Measurements from ENCODE around the gene RAET1G. TPM values are rescaled to one million over a fixed set of nuclear protein-coding genes. Genes with fewer than 3 reads are reported as not detected.
"Not testable (repeated sequence)": the region's sequence is repeated elsewhere in the genome, so short reads cannot be mapped to it uniquely, and the experiment has no call there.

RAET1G gene
- total RNA-seq, 4 donors from 2014 or later: 1.5 TPM; not detected in 3

DNA sequence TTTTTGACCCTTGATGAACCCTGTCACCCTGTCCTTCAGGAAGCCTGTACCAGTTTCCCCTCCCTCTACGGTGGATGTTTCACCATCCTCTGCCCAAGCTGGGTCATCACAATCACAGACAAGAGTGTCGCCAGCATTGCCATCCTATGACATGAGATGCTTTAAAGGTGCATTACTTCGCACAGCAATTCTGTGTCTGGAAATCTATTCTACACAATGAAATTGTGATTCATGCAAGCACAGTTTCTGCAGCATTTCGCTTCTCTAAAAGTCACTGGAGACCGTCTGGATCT is 16.4 kb upstream of the RAET1G start:
- H3K4me1 ChIP-seq: peaks cover 0 to 32% (median 21%) of the 10 kb centered on the region in 4 donors
- 20 to 34% methylated on average over 5 of the region's 5 CpGs for WGBS, 2 donors
- no peaks in the 10 kb centered on the region for H3K9me3 ChIP-seq
- peak in 1 of 2 donors; percentile 19 for TF ChIP-seq EP300 (IDR thresholded peaks at IDR 0.05)
- TF ChIP-seq POLR2A (IDR thresholded peaks at IDR 0.05): no peak
- no peak for TF ChIP-seq CTCF (IDR thresholded peaks at IDR 0.05)
- no peaks in the 10 kb centered on the region for H3K36me3 ChIP-seq
- DNase-seq (ENCODE audit: low spot score in 2 of 2): no peak
- H3K27me3 ChIP-seq: peaks cover 6 to 91% of the 10 kb centered on the region in 2 donors
- H3K27ac ChIP-seq: no peak overlapping the region
- no peak overlapping the region for H3K4me3 ChIP-seq

DNA sequence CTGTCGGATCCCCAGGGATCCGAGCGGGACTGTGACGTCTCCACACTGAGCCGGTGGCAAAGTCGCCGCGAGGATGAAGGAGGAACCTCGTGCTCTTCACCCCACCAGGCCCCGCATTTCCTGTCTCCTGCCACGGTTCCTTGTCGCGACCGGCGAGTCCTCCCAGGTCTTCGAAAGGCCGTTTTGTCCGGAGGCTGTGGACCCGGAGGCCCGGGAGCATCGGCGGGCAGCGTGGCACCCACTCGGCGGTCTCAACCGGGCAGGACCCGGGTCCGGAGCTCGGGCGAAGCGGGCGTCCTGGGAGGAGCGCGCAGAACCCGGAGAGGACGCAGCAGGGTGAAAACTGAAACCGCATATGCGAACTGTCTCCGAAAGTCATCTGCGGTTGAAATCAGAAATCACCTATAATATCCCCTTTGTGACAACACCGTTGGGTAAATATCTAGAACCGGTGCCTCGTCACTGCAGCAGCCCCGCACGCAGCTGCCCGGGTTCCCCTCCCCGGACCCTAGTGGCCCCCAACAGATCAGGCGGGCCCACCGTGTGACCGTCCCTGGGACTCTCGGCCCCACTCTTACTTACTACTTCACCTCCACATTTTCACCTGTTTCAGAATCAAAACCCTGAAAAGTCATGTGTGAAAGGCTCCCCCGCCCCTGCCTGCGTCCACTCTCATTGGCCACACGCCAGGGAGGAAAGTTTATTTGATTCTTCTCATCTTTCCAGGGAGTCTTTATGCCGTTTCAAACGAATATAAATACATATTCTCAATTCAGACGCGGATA is 15.8 kb upstream of the RAET1G start:
- no peak for DNase-seq (ENCODE audit: low spot score in 2 of 2)

DNA sequence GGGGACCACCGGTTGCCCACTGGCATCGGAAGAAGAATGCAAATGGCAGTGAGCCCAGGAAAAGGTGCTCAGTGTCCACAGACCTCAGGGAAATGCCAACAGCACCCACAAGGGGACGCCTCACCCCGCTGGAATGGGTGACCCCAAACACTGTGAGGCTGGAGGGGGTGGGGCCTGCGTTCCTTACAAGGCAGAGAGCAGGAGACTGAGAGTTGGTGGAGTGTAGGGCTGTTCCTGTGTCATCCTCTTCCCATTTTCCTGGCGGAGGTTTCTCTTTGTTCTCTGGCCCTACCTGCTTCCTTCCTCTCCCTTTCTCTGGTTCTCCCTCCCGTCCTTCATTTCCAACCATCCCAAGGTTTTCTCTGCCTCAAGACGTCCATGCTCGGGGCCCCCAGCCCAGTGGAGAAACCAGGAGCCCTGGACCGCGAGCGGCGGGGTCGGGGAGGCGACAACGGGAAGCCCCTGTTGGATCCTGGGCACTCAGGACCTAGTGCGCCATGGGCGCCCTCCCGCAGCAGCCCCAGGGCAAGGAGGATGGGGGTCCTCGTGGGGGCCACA is 15.2 kb upstream of the RAET1G start:
- not testable (repeated sequence) for DNase-seq (ENCODE audit: low spot score in 2 of 2); H3K36me3 ChIP-seq; H3K9me3 ChIP-seq; H3K27ac ChIP-seq
- 0 to 3% methylated on average over 18 to 19 of the region's 20 CpGs for WGBS, 2 donors
- Histone ChIP-seq H3K4me3 (peak overlapping the region in 3 of 4 donors; percentile 35 to 50 (median 42)), H3K27me3 (peaks cover 6 to 96% of the 10 kb centered on the region in 2 donors), H3K4me1 (peaks cover 0 to 32% (median 21%) of the 10 kb centered on the region in 4 donors)

More for the DNA sequence above, 15.8 kb upstream of the RAET1G start:
- H3K9me3 ChIP-seq: no peaks in the 10 kb centered on the region
- H3K4me3 ChIP-seq: peak overlapping the region; percentile 20 to 50 (median 38)
- peaks cover 0 to 32% (median 21%) of the 10 kb centered on the region in 4 donors for H3K4me1 ChIP-seq
- no peaks in the 10 kb centered on the region for H3K36me3 ChIP-seq
- H3K27ac ChIP-seq: no peak overlapping the region
- WGBS, 2 donors: 2% methylated on average over 40 of the region's 58 CpGs
- H3K27me3 ChIP-seq: peaks cover 6 to 94% of the 10 kb centered on the region in 2 donors
- TF ChIP-seq EP300 (IDR thresholded peaks at IDR 0.05) (no peak), POLR2A (IDR thresholded peaks at IDR 0.05) (no peak), CTCF (IDR thresholded peaks at IDR 0.05) (no peak)

- no peak overlapping the region for H3K4me3 ChIP-seq
- TF ChIP-seq POLR2A (IDR thresholded peaks at IDR 0.05) (no peak), CTCF (IDR thresholded peaks at IDR 0.05) (no peak), EP300 (IDR thresholded peaks at IDR 0.05) (no peak)
- peaks cover 6 to 96% of the 10 kb centered on the region in 2 donors for H3K27me3 ChIP-seq
- H3K27ac ChIP-seq: no peak overlapping the region
- no peaks in the 10 kb centered on the region for H3K36me3 ChIP-seq
- 63 to 66% methylated on average over 2 of the region's 2 CpGs for WGBS, 2 donors
- peaks cover 0 to 25% (median 17%) of the 10 kb centered on the region in 4 donors for H3K4me1 ChIP-seq
- no peak for DNase-seq (ENCODE audit: low spot score in 2 of 2)
- H3K9me3 ChIP-seq: no peaks in the 10 kb centered on the region
Measured at GRCh38 chr6:149936743-149937142, 13.8 kb upstream of the RAET1G start.

- peaks cover 6 to 96% of the 10 kb centered on the region in 2 donors for H3K27me3 ChIP-seq
Measured at GRCh38 chr6:149935668-149936067, 12.7 kb upstream of the RAET1G start.

More at GRCh38 chr6:149935668-149936067, 12.7 kb upstream of the RAET1G start:
- Histone ChIP-seq H3K36me3 (no peaks in the 10 kb centered on the region), H3K4me1 (peaks cover 0 to 14% (median 10%) of the 10 kb centered on the region in 4 donors), H3K27ac (no peak overlapping the region), H3K4me3 (no peak overlapping the region), H3K9me3 (no peaks in the 10 kb centered on the region)
- no peak for TF ChIP-seq EP300 (IDR thresholded peaks at IDR 0.05)
- TF ChIP-seq CTCF (IDR thresholded peaks at IDR 0.05): no peak
- TF ChIP-seq POLR2A (IDR thresholded peaks at IDR 0.05): no peak
- DNase-seq (ENCODE audit: low spot score in 2 of 2): no peak
- 51 to 64% methylated on average over 2 of the region's 2 CpGs for WGBS, 2 donors

Data from tibial nerve (tissue), 4 donors.